Sigmoid colon (tissue), 3 donors: Measurements from ENCODE around the gene UNC93B1.

Source experiments
- POLR2A ChIP-seq, 2 donors: fragments of 450-650 bp; IDR thresholded peaks; one replicate each; pipeline ENCODE4 v1.6.1; 2016; ENCODE audit warnings: antibody characterized with exemption in 2 of 2, mild to moderate bottlenecking in 2 of 2, moderate library complexity in 2 of 2
- TF ChIP-seq, protein P1 (sequence below), 4 experiments: fragments of 450-650 bp in 3 of 4; fragments of 200-600 bp in 1 of 4; IDR thresholded peaks; one replicate each; pipeline ENCODE4 v1.5.1; 2016 to 2019; ENCODE audit warnings: antibody characterized with exemption in 4 of 4, mild to moderate bottlenecking in 3 of 4, moderate library complexity in 2 of 4

DNA sequence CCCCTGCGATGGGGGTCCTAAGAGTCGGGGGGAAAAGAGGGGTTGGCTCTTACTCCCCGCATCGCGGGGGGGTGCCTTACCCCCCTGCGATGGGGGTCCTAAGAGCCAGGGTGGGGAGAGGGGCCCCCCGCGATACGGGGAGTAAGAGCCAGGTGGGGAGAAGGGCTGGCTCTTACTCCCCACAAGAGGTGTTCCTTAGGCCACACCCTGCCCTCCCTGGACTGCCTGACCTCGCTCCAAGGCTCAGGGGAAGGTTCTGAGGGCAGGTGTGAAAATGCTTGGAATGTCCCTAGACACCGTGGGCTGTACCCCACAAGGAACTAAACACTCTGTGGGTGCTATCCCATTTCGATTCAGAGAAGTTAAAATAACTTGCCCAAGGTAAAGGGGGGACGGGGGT is 7.8 kb downstream of the UNC93B1 start:
- no peak for TF ChIP-seq POLR2A (IDR thresholded peaks at IDR 0.05)
- TF ChIP-seq, protein P1, sequence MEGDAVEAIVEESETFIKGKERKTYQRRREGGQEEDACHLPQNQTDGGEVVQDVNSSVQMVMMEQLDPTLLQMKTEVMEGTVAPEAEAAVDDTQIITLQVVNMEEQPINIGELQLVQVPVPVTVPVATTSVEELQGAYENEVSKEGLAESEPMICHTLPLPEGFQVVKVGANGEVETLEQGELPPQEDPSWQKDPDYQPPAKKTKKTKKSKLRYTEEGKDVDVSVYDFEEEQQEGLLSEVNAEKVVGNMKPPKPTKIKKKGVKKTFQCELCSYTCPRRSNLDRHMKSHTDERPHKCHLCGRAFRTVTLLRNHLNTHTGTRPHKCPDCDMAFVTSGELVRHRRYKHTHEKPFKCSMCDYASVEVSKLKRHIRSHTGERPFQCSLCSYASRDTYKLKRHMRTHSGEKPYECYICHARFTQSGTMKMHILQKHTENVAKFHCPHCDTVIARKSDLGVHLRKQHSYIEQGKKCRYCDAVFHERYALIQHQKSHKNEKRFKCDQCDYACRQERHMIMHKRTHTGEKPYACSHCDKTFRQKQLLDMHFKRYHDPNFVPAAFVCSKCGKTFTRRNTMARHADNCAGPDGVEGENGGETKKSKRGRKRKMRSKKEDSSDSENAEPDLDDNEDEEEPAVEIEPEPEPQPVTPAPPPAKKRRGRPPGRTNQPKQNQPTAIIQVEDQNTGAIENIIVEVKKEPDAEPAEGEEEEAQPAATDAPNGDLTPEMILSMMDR (IDR thresholded peaks at IDR 0.05): no peak
